ENCODE measurements around the gene CTR9.

CTR9 gene

GRCh38 chr11:10829139-10829538 lies 78.1 kb downstream of the CTR9 start:
- no peak for DNase-seq
